HepG2 (cell line): Measurements from ENCODE around the gene DNTTIP2. TPM values are rescaled to one million over a fixed set of nuclear protein-coding genes. Genes with fewer than 3 reads are reported as not detected.

Experiments
- ATAD3A ChIP-seq: sonication (generic); formaldehyde crosslinking; IDR thresholded peaks from 2 replicates; pipeline ENCODE4 v1.4.0; 2020; ENCODE audit warnings: missing genetic modification reagents
- CAMTA2 ChIP-seq: sonication (generic); formaldehyde crosslinking; IDR thresholded peaks from 2 replicates; pipeline ENCODE4 v1.4.0; 2020; ENCODE audit warnings: mild to moderate bottlenecking, missing genetic modification reagents, borderline replicate concordance
- CREB1 ChIP-seq, 2 experiments: fragments of 450-650 bp in 1 of 2; IDR thresholded peaks; 2 replicates each; pipeline ENCODE4 v1.6.1; 2016 to 2017; ENCODE audit warnings: control low read depth in 1 of 2, mild to moderate bottlenecking in 1 of 2, missing compliant biosample characterization in 1 of 2, missing genetic modification characterization in 1 of 2
- KDM1A ChIP-seq: IDR thresholded peaks from 2 replicates; pipeline ENCODE4 v1.6.1; 2016; ENCODE audit warnings: missing compliant biosample characterization
- MAFK ChIP-seq, 2 experiments: IDR thresholded peaks in 1 of 2; conservative IDR thresholded peaks in 1 of 2; 2 replicates each; pipeline ENCODE4 v1.6.1; 2011; ENCODE audit warnings: improper control_type of control experiment in 2 of 2, low read length in 2 of 2
- NFIB ChIP-seq: sonication (generic); formaldehyde crosslinking; IDR thresholded peaks from 2 replicates; pipeline ENCODE4 v1.9.0; 2021; ENCODE audit warnings: missing genetic modification reagents, mild to moderate bottlenecking, borderline replicate concordance
- NFRKB ChIP-seq: fragments of 450-650 bp; IDR thresholded peaks from 2 replicates; pipeline ENCODE4 v1.6.1; 2017
- NPAS2 ChIP-seq: sonication (generic); formaldehyde crosslinking; IDR thresholded peaks from 2 replicates; pipeline ENCODE4 v1.8.0; 2022; ENCODE audit warnings: mild to moderate bottlenecking, missing genetic modification reagents, borderline replicate concordance
- SATB2 ChIP-seq: sonication (generic); formaldehyde crosslinking; IDR thresholded peaks from 2 replicates; pipeline ENCODE4 v1.5.0; 2020; ENCODE audit warnings: missing genetic modification reagents
- SIX4 ChIP-seq: sonication (generic); formaldehyde crosslinking; IDR thresholded peaks from 2 replicates; pipeline ENCODE4 v1.4.0; 2020; ENCODE audit warnings: missing genetic modification reagents
- THAP11 ChIP-seq: IDR thresholded peaks from 2 replicates; pipeline ENCODE4 v1.6.1; 2016; ENCODE audit warnings: missing biosample characterization, missing genetic modification reagents
- TOPORS ChIP-seq: sonication (generic); formaldehyde crosslinking; IDR thresholded peaks from 2 replicates; pipeline ENCODE4 v1.8.0; 2023; ENCODE audit warnings: mild to moderate bottlenecking, missing genetic modification reagents
- ZNF256 ChIP-seq: sonication (generic); formaldehyde crosslinking; conservative IDR thresholded peaks from 2 replicates; pipeline ENCODE4 v1.4.0; 2020; ENCODE audit warnings: missing genetic modification reagents
- ZNF326 ChIP-seq: sonication (generic); formaldehyde crosslinking; IDR thresholded peaks from 2 replicates; pipeline ENCODE4 v1.4.0; 2020; ENCODE audit warnings: missing genetic modification reagents, borderline replicate concordance
- ZNF333 ChIP-seq: sonication (generic); formaldehyde crosslinking; IDR thresholded peaks from 2 replicates; pipeline ENCODE4 v1.4.0; 2020; ENCODE audit warnings: mild to moderate bottlenecking, missing genetic modification reagents, borderline replicate concordance
- ZNF468 ChIP-seq: sonication (generic); formaldehyde crosslinking; IDR thresholded peaks from 2 replicates; pipeline ENCODE4 v1.8.0; 2022; ENCODE audit warnings: mild to moderate bottlenecking, moderate library complexity, missing genetic modification reagents
- ZNF572 ChIP-seq: sonication (generic); formaldehyde crosslinking; IDR thresholded peaks from 2 replicates; pipeline ENCODE4 v1.5.1; 2020; ENCODE audit warnings: mild to moderate bottlenecking, missing genetic modification reagents
- ZNF629 ChIP-seq: sonication (generic); formaldehyde crosslinking; conservative IDR thresholded peaks from 2 replicates; pipeline ENCODE4 v1.5.0; 2020; ENCODE audit warnings: missing genetic modification reagents
- ZNF720 ChIP-seq: sonication (generic); formaldehyde crosslinking; IDR thresholded peaks from 2 replicates; pipeline ENCODE4 v1.4.0; 2020; ENCODE audit warnings: missing genetic modification reagents
- ZNF746 ChIP-seq: sonication (generic); formaldehyde crosslinking; IDR thresholded peaks from 2 replicates; pipeline ENCODE4 v1.8.0; 2022; ENCODE audit warnings: mild to moderate bottlenecking, missing genetic modification reagents
- polyA plus RNA-seq, 8 experiments: library from polyadenylated mRNA; depleted of rRNA in 3 of 8; stranded (reverse) in 7 of 8; unstranded in 1 of 8; fragments of >200 nt; fragmentation: Illumina TruSeq in 4 of 8; extraction: Trizol in 4 of 8; gene quantifications; 2 replicates each; pipeline versions ENCODE4 v1.2.1 to v1.2.3, GENCODE V29; 2011 to 2016; ENCODE audit warnings: low read depth in 4 of 8, missing spikeins in 1 of 8, mixed read lengths in 1 of 8; ENCODE audit not compliant: insufficient read depth in 1 of 8
- total RNA-seq, 5 experiments: library from RNA; depleted of rRNA; stranded (reverse); fragments of >200 nt; fragmentation: Illumina TruSeq; extraction: Trizol; gene quantifications; 2 replicates each; pipeline ENCODE4 v1.2.3, GENCODE V29; 2016; ENCODE audit warnings: low read depth in 1 of 5
- TF ChIP-seq, protein P1 (sequence below): fragments of 450-650 bp; IDR thresholded peaks from 2 replicates; pipeline ENCODE4 v1.6.1; 2017; ENCODE audit warnings: mild to moderate bottlenecking
- TF ChIP-seq, protein P2 (sequence below): sonication (generic); formaldehyde crosslinking; IDR thresholded peaks from 2 replicates; pipeline ENCODE4 v1.5.1; 2020; ENCODE audit warnings: mild to moderate bottlenecking, moderate library complexity, missing genetic modification reagents
- TF ChIP-seq, protein P3 (sequence below): sonication (generic); formaldehyde crosslinking; IDR thresholded peaks from 2 replicates; pipeline ENCODE4 v1.4.0; 2020; ENCODE audit warnings: low read depth, mild to moderate bottlenecking, missing genetic modification reagents
- TF ChIP-seq, protein P4 (sequence below): sonication (generic); formaldehyde crosslinking; IDR thresholded peaks from 2 replicates; pipeline ENCODE4 v1.8.0; 2022; ENCODE audit warnings: mild to moderate bottlenecking, missing genetic modification reagents, moderate library complexity

The DNTTIP2 gene
- total and polyA plus RNA-seq, 2 of the 13 experiments (the other 11 are each of a cell fraction or from before 2014, with no cell fraction given): 11.4 to 63.3 TPM

DNA sequence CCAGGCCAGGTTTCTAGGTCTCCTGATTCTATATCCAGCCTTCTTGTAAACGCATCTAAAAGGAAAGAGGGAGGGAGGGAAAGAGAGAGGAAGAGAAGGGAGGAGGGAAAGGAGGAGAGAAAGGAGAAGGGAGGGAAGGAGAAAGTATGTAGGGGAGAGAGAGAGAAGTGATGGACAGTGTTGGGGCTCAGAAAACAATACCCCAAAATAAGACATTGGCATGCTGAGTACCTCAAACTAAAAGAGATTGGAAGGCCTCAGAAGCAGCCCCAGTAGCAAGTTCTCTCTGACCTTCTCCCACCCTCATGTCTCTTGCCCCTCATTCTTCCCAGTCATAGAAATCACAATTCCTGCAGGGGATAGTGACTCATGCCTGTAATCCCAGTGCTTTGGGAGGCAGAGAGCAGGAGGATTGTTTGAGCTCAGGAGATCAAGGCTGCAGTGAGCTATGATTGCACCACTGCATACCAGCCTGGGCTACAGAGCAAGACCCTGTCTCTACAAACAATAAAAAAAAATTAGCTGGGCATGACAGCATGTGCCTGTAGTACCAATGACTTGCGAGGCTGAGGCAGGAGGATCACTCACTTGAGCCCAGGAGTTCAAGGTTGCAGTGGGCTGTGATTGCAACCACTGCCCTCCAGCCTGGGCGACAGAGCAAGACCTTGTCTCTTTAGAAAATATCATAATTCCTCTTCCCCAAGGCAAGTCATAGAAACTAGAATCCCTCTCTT, 51.2 kb downstream of the DNTTIP2 start (continued):
- TF ChIP-seq ZNF746 (peak; percentile 77), ZNF629 (no peak), ZNF333 (no peak), KDM1A (peak; percentile 96), SATB2 (CRISPR knock-in tag) (no peak), MAFK (conservative IDR thresholded peaks at IDR 0.05 in 1 of 2, IDR thresholded peaks at IDR 0.05 in 1 of 2; ENCODE audit: low read length in 2 of 2) (no peak), TOPORS (CRISPR knock-in tag) (peak; percentile 63; the same call in 1 of the 2 replicates), ZNF326 (CRISPR knock-in tag) (no peak), ZNF720 (CRISPR knock-in tag) (no peak), NFRKB (no peak), CAMTA2 (CRISPR knock-in tag) (no peak), NPAS2 (CRISPR knock-in tag) (no peak), ZNF572 (CRISPR knock-in tag) (no peak), ZNF468 (CRISPR knock-in tag) (no peak), ATAD3A (CRISPR knock-in tag) (no peak), CREB1 (IDR thresholded peaks at IDR 0.05) (peak; percentile 50; the same call in 1 of the 2 replicates), CREB1 (CRISPR knock-in tag; IDR thresholded peaks at IDR 0.05) (peak; percentile 57; the same call in 1 of the 2 replicates), ZNF256 (CRISPR knock-in tag) (no peak), SIX4 (CRISPR knock-in tag) (0 out of 2 replicates have a peak, but pooled peaks have one; percentile 37), THAP11 (CRISPR knock-in tag) (peak; percentile 67), NFIB (CRISPR knock-in tag) (no peak)
- TF ChIP-seq, protein P1, sequence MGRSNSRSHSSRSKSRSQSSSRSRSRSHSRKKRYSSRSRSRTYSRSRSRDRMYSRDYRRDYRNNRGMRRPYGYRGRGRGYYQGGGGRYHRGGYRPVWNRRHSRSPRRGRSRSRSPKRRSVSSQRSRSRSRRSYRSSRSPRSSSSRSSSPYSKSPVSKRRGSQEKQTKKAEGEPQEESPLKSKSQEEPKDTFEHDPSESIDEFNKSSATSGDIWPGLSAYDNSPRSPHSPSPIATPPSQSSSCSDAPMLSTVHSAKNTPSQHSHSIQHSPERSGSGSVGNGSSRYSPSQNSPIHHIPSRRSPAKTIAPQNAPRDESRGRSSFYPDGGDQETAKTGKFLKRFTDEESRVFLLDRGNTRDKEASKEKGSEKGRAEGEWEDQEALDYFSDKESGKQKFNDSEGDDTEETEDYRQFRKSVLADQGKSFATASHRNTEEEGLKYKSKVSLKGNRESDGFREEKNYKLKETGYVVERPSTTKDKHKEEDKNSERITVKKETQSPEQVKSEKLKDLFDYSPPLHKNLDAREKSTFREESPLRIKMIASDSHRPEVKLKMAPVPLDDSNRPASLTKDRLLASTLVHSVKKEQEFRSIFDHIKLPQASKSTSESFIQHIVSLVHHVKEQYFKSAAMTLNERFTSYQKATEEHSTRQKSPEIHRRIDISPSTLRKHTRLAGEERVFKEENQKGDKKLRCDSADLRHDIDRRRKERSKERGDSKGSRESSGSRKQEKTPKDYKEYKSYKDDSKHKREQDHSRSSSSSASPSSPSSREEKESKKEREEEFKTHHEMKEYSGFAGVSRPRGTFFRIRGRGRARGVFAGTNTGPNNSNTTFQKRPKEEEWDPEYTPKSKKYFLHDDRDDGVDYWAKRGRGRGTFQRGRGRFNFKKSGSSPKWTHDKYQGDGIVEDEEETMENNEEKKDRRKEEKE: no peak
- TF ChIP-seq, protein P2, sequence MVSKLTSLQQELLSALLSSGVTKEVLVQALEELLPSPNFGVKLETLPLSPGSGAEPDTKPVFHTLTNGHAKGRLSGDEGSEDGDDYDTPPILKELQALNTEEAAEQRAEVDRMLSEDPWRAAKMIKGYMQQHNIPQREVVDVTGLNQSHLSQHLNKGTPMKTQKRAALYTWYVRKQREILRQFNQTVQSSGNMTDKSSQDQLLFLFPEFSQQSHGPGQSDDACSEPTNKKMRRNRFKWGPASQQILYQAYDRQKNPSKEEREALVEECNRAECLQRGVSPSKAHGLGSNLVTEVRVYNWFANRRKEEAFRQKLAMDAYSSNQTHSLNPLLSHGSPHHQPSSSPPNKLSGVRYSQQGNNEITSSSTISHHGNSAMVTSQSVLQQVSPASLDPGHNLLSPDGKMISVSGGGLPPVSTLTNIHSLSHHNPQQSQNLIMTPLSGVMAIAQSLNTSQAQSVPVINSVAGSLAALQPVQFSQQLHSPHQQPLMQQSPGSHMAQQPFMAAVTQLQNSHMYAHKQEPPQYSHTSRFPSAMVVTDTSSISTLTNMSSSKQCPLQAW (CRISPR knock-in tag): peak; percentile 73
- TF ChIP-seq, protein P3, sequence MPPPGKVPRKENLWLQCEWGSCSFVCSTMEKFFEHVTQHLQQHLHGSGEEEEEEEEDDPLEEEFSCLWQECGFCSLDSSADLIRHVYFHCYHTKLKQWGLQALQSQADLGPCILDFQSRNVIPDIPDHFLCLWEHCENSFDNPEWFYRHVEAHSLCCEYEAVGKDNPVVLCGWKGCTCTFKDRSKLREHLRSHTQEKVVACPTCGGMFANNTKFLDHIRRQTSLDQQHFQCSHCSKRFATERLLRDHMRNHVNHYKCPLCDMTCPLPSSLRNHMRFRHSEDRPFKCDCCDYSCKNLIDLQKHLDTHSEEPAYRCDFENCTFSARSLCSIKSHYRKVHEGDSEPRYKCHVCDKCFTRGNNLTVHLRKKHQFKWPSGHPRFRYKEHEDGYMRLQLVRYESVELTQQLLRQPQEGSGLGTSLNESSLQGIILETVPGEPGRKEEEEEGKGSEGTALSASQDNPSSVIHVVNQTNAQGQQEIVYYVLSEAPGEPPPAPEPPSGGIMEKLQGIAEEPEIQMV (CRISPR knock-in tag): no peak; the same call in 1 of the 2 replicates
- TF ChIP-seq, protein P4, sequence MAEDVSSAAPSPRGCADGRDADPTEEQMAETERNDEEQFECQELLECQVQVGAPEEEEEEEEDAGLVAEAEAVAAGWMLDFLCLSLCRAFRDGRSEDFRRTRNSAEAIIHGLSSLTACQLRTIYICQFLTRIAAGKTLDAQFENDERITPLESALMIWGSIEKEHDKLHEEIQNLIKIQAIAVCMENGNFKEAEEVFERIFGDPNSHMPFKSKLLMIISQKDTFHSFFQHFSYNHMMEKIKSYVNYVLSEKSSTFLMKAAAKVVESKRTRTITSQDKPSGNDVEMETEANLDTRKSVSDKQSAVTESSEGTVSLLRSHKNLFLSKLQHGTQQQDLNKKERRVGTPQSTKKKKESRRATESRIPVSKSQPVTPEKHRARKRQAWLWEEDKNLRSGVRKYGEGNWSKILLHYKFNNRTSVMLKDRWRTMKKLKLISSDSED (CRISPR knock-in tag): no peak
